GM10248 (cell line): ENCODE results near the gene NECAB2.

ENCODE experiments used
- CTCF ChIA-PET: fragments of 300-600 bp; sonication (Branson Sonifier 250); formaldehyde crosslinking; extraction: SDS; loops from one replicate; lab custom pipeline; 2021; ENCODE audit warnings: antibody characterized with exemption; lab: Yijun Ruan, JAX
- POLR2A ChIA-PET: fragments of 350-650 bp; sonication (Branson Sonifier 250); formaldehyde crosslinking; extraction: SDS; loops from one replicate; lab custom pipeline; 2020; ENCODE audit warnings: antibody characterized with exemption; lab: Yijun Ruan, JAX
- DNase-seq: peaks from one replicate; pipeline ENCODE4 v3.0.0; 2012; ENCODE audit errors: extremely low spot score
- CTCF ChIP-seq: IDR thresholded peaks from 2 replicates; pipeline ENCODE4 v1.5.1; 2012; ENCODE audit warnings: mild to moderate bottlenecking, low read depth; ENCODE audit errors: extremely low read depth, missing control alignments, control extremely low read depth

The NECAB2 gene

GRCh38 chr16:83955218-83956130 lies 12.6 kb upstream of the NECAB2 start:
- POLR2A ChIA-PET: no interaction called here

GRCh38 chr16:83956336-83957289 lies 11.4 kb upstream of the NECAB2 start:
- peak; percentile 87 for DNase-seq
- TF ChIP-seq CTCF: peak; percentile 96
- ChIA-PET POLR2A (no interaction called here), CTCF (interaction anchor here (0.6 to 7.7 kb wide), 35 partner anchors 8 to 613 kb away, joined by 3 to 74 read pairs (median 5); partner anchors contain the start of genes SLC38A8 and TAF1C)

More at GRCh38 chr16:83955218-83956130, 12.6 kb upstream of the NECAB2 start:
- TF ChIP-seq CTCF: no peak
- CTCF ChIA-PET: interaction anchor here (1.2 to 7.7 kb wide), 13 partner anchors 9 to 614 kb away, joined by 3 to 74 read pairs (median 6); partner anchors contain the start of gene TAF1C
- no peak for DNase-seq

GRCh38 chr16:83957296-83957855 lies 10.7 kb upstream of the NECAB2 start:
- CTCF ChIA-PET: interaction anchor here (1.0 to 7.7 kb wide), 29 partner anchors 11 to 552 kb away, joined by 3 to 74 read pairs (median 6); partner anchors contain the start of genes SLC38A8 and TAF1C
- POLR2A ChIA-PET: no interaction called here

GRCh38 chr16:83958137-83958845 lies 9.8 kb upstream of the NECAB2 start:
- ChIA-PET CTCF (interaction anchor here (1.0 to 7.7 kb wide), 12 partner anchors 13 to 548 kb away, joined by 3 to 74 read pairs (median 10); partner anchors contain the start of gene TAF1C), POLR2A (no interaction called here)
- TF ChIP-seq CTCF: no peak
- no peak for DNase-seq

More at GRCh38 chr16:83957296-83957855, 10.7 kb upstream of the NECAB2 start:
- TF ChIP-seq CTCF: no peak
- no peak for DNase-seq

- POLR2A ChIA-PET: no interaction called here
- no peak for DNase-seq
- no peak for TF ChIP-seq CTCF
- CTCF ChIA-PET: interaction anchor here (7.7 kb wide), 1 partner anchor 106 kb away, joined by 74 read pairs; no protein-coding TSS in a partner anchor
Measured at GRCh38 chr16:83958846-83959565, 9.0 kb upstream of the NECAB2 start.
